SH-SY5Y (cell line): ENCODE data around the gene CFAP20DC.

Source experiments
- GATA2 ChIP-seq: IDR thresholded peaks from 2 replicates; pipeline ENCODE4 v1.6.1; 2011; ENCODE audit warnings: mild to moderate bottlenecking, low read depth, low read length
- GATA3 ChIP-seq: IDR thresholded peaks from 2 replicates; pipeline ENCODE4 v1.6.1; 2011; ENCODE audit warnings: low read depth, mild to moderate bottlenecking, low read length, moderate library complexity

The CFAP20DC gene

DNA sequence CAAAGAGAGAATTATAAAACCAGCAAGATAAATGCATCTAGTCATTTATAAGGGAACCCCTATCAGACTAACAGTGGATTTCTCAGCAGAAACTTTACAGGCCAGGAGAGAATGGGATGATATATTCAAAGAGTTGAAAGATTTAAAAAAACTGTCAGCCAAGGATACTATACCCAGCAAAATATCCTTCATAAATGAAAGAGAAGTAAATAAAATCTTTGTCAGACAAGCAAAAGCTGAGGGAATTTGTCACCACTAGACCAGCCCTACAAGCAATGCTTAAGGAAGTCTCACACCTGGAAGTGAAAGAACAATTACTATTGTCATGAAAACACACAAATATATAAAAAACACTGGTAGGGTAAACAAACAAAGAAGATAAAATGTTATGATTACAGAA lies 269.9 kb downstream of the CFAP20DC start:
- TF ChIP-seq GATA2 (no peak), GATA3 (no peak)

DNA sequence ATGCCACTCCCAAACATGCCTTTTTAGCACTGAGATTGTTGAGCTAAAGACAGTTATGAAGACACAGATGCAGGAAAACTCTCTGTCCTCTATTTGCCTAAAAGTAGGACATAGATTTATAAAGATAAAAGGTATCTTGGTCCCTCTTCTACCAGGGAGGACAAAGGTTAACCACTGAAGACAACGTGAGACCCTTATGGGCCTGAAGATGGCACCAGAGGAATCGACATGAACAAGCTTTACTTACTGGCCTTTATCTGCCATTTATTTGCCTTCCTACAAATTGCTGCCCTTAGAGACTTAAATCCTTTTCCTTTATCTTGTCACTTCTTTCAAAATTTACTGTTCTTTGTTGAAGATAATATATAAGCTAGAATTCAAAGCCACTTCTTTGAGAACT lies 273.6 kb downstream of the CFAP20DC start:
- no peak for TF ChIP-seq GATA2
- no peak for TF ChIP-seq GATA3

DNA sequence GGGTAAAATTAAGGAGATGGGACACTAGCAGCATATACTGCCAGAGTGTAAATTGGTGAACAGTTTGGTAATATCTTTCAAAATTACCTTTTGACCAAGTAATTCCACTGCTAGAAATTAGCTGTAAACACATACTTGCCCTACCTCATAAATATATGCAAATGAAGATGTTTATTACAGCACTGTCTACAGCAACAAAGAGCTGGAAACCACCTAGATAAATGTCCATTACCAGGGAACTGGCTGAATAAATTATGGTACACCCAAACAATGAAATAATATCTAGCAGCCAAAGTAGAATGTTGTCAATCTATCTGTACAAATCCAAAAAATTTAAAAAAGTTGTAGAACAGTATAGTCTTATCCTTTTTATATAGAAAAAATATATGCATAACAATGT lies 277.4 kb downstream of the CFAP20DC start:
- TF ChIP-seq GATA2: no peak
- no peak for TF ChIP-seq GATA3

DNA sequence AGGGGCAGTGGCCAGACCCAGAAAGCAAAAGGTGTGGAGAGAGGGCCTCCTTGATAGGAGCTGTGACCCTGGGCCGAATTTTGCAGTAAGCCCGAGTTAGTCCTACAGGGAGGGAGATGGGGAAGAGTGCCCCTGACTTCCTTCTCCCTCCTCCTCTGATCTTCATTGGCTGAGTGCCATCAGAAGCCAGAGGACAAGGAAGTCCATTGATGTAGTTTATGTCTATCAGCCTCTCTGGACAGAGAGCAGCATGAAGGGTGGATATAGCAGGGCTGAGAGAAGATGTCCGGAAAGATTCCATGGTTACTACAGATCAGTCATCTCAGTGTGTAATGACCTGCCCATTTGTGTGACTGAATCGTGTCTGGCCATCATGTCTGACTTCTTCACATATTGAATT lies 280.8 kb downstream of the CFAP20DC start:
- TF ChIP-seq GATA3 (no peak), GATA2 (no peak)

DNA sequence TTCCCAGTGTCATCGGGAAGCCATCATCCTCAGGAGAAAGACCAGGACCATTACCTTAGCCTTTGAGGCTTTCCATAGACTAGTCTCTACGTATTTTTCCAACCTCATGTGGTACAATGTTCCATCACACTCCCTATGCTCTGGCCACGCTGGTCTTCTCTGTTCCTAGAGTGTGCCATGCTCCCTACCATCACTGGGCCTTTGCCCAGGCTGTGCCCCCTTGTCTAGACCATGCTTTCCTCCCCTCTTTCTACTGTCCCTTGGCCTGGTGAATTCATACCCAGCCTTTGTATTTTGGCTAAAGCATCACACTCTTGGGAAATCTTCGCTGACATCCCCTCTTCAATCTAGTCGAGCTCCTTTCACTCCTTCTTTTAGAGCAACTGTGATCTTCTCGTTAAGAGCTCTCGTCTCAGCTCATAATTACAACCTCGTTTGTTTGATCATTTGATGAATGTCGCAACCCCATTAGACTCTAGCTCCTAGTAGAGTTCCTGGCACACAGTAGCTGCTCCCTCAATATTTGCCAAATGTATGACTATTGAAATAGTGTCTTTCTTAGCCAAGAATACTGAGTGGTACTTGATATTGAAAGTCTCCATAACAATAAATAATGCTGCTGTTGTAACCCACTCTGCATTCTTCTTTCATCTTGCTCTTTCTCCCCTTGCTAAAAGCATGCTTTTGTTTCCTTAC lies 283.1 kb downstream of the CFAP20DC start:
- no peak for TF ChIP-seq GATA3
- no peak for TF ChIP-seq GATA2

DNA sequence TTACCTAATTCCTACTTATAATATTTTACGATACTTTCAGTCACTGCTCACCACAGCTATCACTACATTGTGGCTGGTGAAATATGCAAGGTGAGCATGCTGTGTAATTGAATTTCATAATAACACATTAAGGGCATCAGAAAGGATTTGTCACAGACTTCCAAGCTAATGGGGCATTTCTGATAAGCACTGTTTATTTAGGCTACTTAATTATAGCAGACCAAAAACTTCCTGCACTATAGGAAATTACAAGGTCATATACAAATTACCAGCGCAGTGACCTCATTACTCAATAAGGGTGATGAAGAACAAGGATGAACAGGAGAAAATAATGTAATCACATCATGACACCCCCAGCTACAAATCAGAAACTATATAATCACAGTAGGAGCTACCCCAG lies 294.7 kb downstream of the CFAP20DC start:
- no peak for TF ChIP-seq GATA2
- TF ChIP-seq GATA3: no peak

DNA sequence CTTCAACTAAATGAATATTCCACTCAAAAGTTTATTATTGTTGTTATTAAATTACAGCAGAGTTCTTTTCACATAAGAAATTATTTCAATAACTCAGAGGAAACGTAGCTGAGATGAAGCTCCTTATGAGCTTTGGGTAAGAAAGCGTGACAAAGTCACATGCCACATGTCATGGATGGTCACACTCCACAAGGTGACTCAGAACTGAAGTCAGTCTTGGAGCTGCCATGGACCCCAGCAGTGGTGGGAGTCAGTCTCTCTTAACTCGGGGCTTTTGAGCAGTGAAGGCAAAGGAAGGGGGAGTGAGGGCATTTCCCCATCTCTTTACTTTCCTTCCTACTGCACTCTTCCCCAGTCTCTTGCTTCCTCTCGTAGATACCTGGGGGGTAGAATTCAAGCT lies 295.8 kb downstream of the CFAP20DC start:
- TF ChIP-seq GATA3 (no peak), GATA2 (no peak)

DNA sequence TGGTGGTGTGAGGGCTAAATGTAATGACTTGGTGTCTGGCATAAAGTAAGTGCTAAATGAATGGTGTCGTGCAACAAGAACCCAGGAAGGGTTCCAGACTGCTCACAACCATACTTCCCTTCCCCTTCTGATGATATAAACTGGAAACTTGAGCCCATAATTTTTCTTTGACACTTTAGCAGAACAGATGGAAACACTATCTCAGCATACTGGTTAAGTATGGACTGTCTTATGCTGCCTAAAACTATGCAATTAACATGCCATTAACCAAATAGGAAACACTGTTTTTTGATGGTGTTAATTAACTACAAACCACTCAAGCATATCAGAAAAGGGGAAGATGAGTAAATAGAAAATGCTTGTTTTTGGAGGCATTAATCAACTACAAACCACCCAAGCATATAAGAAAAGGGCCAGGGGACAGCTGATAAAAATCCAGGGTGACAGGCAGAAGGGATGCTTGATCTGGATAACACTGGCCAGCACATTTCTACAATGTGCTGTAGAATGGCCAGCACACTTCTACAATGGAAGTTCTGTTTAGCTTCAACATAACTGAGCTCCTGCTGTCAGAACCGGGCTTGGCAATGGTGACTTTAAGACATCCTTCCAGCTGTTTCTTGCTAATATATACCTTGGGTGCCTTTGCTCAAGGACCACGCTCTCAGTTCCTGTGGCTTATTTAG lies 297.8 kb downstream of the CFAP20DC start:
- TF ChIP-seq GATA3: 0 out of 2 replicates have a peak, but pooled peaks have one; percentile 51
- TF ChIP-seq GATA2: peak; percentile 63

DNA sequence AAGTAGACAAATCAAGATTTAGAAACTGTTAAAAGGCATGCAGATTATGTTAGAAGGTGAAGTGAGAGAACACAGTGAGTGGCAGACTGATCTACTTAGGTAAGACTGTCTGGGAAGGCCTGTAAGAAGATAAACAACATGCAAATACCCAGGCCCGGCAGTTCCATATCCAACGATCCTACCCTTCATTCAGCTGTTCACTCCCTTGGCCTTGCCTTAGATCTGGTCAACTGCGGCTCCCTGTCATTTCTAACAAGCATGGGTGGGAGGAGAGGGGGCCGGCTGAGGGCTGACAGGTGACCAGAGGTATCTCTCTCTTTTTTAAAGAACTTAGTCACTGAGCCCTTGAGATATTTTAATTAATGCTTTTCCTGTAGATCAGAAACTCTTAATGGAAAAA lies 298.6 kb downstream of the CFAP20DC start:
- TF ChIP-seq GATA3: no peak
- TF ChIP-seq GATA2: no peak

DNA sequence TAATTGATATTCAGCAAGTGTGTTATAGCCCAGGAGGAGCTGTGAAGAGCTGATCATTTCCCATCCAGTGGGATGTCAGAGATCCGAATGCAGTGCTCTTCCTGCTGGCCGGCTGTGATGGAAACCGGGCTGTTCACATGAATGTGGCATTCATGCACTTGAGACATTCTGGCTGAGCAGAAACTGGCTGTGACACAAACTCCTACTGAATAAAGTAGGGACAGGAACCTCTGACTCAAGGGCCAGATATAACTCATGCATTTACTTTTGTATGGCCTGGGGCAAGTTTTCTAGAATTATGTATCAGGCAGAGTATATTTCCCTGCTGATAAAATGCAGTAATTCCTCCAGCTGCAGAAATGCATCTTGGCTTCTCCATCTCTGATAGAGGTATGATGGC lies 299.9 kb downstream of the CFAP20DC start:
- no peak for TF ChIP-seq GATA3
- no peak for TF ChIP-seq GATA2

DNA sequence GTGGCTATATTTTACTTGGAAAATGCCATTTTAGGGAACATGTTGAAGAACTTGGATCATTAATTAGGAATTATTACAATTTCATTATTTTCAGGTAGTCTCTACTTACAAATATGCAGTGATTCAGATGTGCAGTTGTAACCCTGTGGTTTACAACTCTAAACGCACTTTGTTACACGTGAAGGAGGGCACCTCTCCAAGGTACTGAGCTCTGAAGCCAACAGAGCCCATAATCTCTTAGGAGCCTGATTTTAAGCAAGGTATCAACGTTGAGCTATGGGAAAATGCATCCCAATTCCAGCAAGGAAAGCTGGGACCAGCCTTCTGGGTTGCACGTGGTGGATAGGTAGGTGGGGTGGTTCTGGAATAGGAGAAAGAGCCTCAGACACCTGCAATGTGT lies 301.8 kb downstream of the CFAP20DC start:
- TF ChIP-seq GATA2 (no peak), GATA3 (no peak)

DNA sequence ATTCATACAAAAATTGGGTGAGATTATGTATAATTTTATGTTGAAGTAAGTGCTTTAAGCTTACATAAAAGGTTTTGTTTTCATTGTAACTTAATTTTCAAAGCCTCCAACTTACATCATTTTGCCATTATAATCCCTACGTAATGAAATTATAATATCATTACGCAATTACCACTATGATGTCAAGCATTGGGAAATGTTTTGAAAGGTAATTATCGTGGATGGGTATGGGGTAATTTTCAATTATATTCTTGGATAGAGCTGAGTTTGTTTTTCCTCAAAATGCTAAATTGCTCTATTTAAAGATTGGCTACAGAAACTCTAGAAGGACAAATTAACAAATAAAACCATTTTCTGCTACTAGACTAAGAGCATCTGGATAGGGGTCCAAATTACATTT lies 303.1 kb downstream of the CFAP20DC start:
- TF ChIP-seq GATA3 (no peak), GATA2 (no peak)

DNA sequence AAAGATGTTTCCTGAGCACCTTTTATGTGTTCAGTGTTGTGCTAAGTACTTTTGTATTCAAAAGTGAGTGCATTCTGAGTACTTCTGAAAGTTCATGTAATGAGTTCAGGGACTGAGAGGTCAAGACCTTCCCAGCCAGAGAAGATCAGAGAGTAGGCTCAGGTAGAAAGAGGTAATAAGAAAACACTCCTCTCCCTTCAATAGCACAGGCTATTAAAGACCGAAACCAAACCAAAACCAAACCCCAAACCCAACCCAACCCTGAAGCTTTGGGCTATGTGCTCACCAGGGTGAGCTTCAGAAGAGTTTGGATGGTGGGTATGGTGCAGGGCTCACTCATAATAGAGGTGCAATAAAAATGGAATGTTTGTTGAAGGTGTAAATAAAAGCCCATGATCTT lies 306.5 kb downstream of the CFAP20DC start:
- TF ChIP-seq GATA2: no peak
- no peak for TF ChIP-seq GATA3

DNA sequence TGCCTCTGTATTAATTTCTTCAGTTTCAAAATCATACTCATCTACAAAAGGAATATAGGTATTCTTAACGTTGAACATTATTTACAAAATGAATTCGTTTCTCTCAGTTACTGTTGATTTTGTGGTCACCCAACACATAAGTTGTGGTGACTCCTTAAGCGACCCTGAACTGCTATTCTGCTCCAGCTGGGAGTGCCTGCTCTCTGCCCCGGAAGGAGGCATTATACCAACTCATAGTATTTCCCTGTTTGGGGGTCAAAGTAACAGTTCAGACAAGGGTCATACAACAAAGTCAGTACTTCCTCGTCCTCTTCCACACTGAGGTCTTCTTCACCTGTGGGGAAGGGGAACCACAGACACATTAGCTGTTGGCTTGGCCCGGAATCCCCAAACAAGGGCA lies 307.6 kb downstream of the CFAP20DC start:
- no peak for TF ChIP-seq GATA2
- TF ChIP-seq GATA3: no peak

DNA sequence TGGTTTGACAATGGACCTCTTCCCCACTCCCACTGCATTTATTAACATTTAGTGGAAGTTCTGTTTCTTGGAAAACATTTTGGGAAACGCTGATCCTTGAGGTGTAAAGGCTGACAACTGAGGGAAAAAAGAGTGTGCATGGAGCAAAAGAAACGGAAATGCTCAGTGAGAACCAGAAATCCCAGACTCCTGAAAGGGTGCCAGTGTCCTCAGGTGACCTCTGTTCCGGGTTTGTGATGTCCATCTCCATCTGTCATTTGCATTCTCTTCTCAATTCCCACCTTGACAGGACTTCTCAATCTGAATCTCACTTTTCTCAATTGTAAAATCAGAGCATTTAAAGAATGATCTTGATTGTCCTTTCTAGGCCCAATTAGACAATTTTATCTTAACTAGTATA lies 312.2 kb downstream of the CFAP20DC start:
- TF ChIP-seq GATA2: no peak
- no peak for TF ChIP-seq GATA3
